HepG2 (cell line): ENCODE results near the gene KIF21B. TPM values are rescaled to one million over a fixed set of nuclear protein-coding genes. Genes with fewer than 3 reads are reported as not detected.

Experiments
- ATAC-seq: fragments of 200-7000 bp; cut with Tn5 transposase; 3 replicates; pipeline ENCODE4 v1.9.1; 2020; ENCODE audit warnings: mild to moderate bottlenecking, moderate library complexity
- BruUV-seq: library from RNA; stranded (reverse); fragments of 400-500 nt; replicated peaks from 2 replicates; lab custom pipeline; 2021; lab: Mats Ljungman, UMichigan
- CTCF ChIA-PET: fragments of 300-600 bp; formaldehyde crosslinking; extraction: SDS; loops from one replicate; lab custom pipeline; 2021; ENCODE audit warnings: low total read pairs, inconsistent platforms, low intra/inter-chr PET ratio; lab: Yijun Ruan, JAX
- POLR2A ChIA-PET: fragments of 350-600 bp; sonication (Branson Sonifier 250); formaldehyde crosslinking; loops from one replicate; lab custom pipeline; 2020; ENCODE audit warnings: antibody characterized with exemption, inconsistent platforms; lab: Yijun Ruan, JAX
- DNase-seq: peaks from one replicate; pipeline ENCODE4 v3.0.0-alpha.2; 2015; ENCODE audit warnings: low spot score
- FAIRE-seq: peaks from 3 replicates; lab custom pipeline; 2011; peaks lifted over from hg19 to GRCh38; lab: Jason Lieb, UNC
- H2AFZ ChIP-seq: one replicate; pipeline ENCODE4 v1.6.1; 2011; ENCODE audit warnings: low read length, inconsistent platforms
- H3K27ac ChIP-seq: fragments of 300-600 bp; 3 replicates; pipeline ENCODE4 v1.8.0; 2011; ENCODE audit warnings: mixed run types, mild to moderate bottlenecking, mixed read lengths, low read length, inconsistent platforms; ENCODE audit not compliant: insufficient read depth; ENCODE audit errors: extremely low read length
- H3K27me3 ChIP-seq, 2 experiments: fragments of 200-600 bp in 1 of 2; 2 replicates in 1 of 2; 3 replicates in 1 of 2; pipeline versions ENCODE4 v1.6.0 to v1.8.0; 2011; ENCODE audit warnings: low read length in 2 of 2, mild to moderate bottlenecking in 2 of 2, moderate library complexity in 2 of 2, inconsistent platforms in 1 of 2; ENCODE audit not compliant: insufficient read depth in 2 of 2, control insufficient read depth in 1 of 2
- H3K36me3 ChIP-seq, 2 experiments: fragments of 200-600 bp in 1 of 2; replicated peaks in 1 of 2; 2 replicates in 1 of 2; 3 replicates in 1 of 2; pipeline versions ENCODE4 v1.5.1 to v1.8.0; 2011; ENCODE audit warnings: low read length in 2 of 2, inconsistent platforms in 1 of 2; ENCODE audit not compliant: insufficient read depth in 2 of 2, control insufficient read depth in 1 of 2
- H3K4me1 ChIP-seq: 2 replicates; pipeline ENCODE4 v1.5.1; 2012; ENCODE audit warnings: low read length, inconsistent platforms; ENCODE audit not compliant: insufficient read depth
- H3K4me2 ChIP-seq: 2 replicates; pipeline ENCODE4 v1.6.0; 2011; ENCODE audit warnings: low read depth, low read length, inconsistent platforms
- H3K4me3 ChIP-seq, 3 experiments: fragments of 200-600 bp in 1 of 3; sonication (generic), shearing (Covaris generic) in 1 of 3; replicated peaks in 1 of 3; 2 replicates each; pipeline ENCODE4 v1.5.1; 2011 to 2016; ENCODE audit warnings: low read length in 3 of 3, inconsistent platforms in 2 of 3, low read depth in 2 of 3, mild to moderate bottlenecking in 2 of 3, control low read depth in 1 of 3, mixed read lengths in 1 of 3; ENCODE audit not compliant: insufficient read depth in 1 of 3
- H3K79me2 ChIP-seq: one replicate; pipeline ENCODE4 v1.6.1; 2011; ENCODE audit warnings: low read length, inconsistent platforms; ENCODE audit not compliant: insufficient read depth
- H3K9ac ChIP-seq: 2 replicates; pipeline ENCODE4 v1.6.0; 2011; ENCODE audit warnings: mild to moderate bottlenecking, low read depth, low read length, inconsistent platforms; ENCODE audit not compliant: insufficient read depth
- H3K9me3 ChIP-seq: 2 replicates; pipeline ENCODE4 v1.5.1; 2012; ENCODE audit warnings: mild to moderate bottlenecking, low read length
- H4K20me1 ChIP-seq: 2 replicates; pipeline ENCODE4 v1.6.0; 2011; ENCODE audit warnings: inconsistent platforms, mild to moderate bottlenecking, low read length, moderate library complexity; ENCODE audit not compliant: insufficient read depth
- ADNP ChIP-seq: sonication (generic); formaldehyde crosslinking; IDR thresholded peaks from 2 replicates; pipeline ENCODE4 v1.4.0; 2020; ENCODE audit warnings: missing genetic modification reagents
- BRD4 ChIP-seq: sonication (generic); formaldehyde crosslinking; IDR thresholded peaks from 2 replicates; pipeline ENCODE4 v1.4.0; 2020; ENCODE audit warnings: missing genetic modification reagents
- DZIP1 ChIP-seq: sonication (generic); formaldehyde crosslinking; IDR thresholded peaks from 2 replicates; pipeline ENCODE4 v1.5.0; 2020; ENCODE audit warnings: mild to moderate bottlenecking, missing genetic modification reagents
- KDM5A ChIP-seq: fragments of 200-600 bp; sonication (generic); IDR thresholded peaks from 2 replicates; pipeline ENCODE4 v1.7.0; 2018; ENCODE audit warnings: antibody characterized with exemption, mild to moderate bottlenecking, low read length, borderline replicate concordance
- NFE2L2 ChIP-seq: fragments of 150-350 bp; IDR thresholded peaks from 2 replicates; pipeline ENCODE4 v1.6.1; 2014; ENCODE audit warnings: low read length
- ZNF24 ChIP-seq: fragments of 450-650 bp; IDR thresholded peaks from 2 replicates; pipeline ENCODE4 v1.6.1; 2017; ENCODE audit warnings: antibody characterized with exemption, mild to moderate bottlenecking
- ZNF331 ChIP-seq: sonication (generic); formaldehyde crosslinking; IDR thresholded peaks from 2 replicates; pipeline ENCODE4 v1.4.0; 2020; ENCODE audit warnings: missing genetic modification reagents
- ZNF772 ChIP-seq: sonication (generic); formaldehyde crosslinking; IDR thresholded peaks from 2 replicates; pipeline ENCODE4 v1.5.0; 2020; ENCODE audit warnings: mild to moderate bottlenecking, missing genetic modification reagents
- ZNF879 ChIP-seq: sonication (generic); formaldehyde crosslinking; IDR thresholded peaks from 2 replicates; pipeline ENCODE4 v1.8.1; 2023; ENCODE audit warnings: missing genetic modification reagents
- WGBS: methylation state at CpG from one replicate; pipeline ENCODE4 v1.1.6; 2017; ENCODE audit warnings: low lambda C conversion rate; 5-methylcytosine and 5-hydroxymethylcytosine counted together
- in situ Hi-C: cut with HindIII; loops from 2 replicates; pipeline ENCODE4 v1.10.0; 2017; ENCODE audit warnings: low pct_unique_long_range_greater_than_20kb; ENCODE audit not compliant: extremely low pct_ligation_motif_present
- intact Hi-C: fragments of 100-400 bp; cut with micrococcal nuclease; formaldehyde crosslinking; loops from one replicate; pipeline ENCODE4 v1.10.0; 2022; ENCODE audit not compliant: unreplicated experiment
- polyA plus RNA-seq, 8 experiments: library from polyadenylated mRNA; depleted of rRNA in 3 of 8; stranded (reverse) in 7 of 8; unstranded in 1 of 8; fragments of >200 nt; fragmentation: Illumina TruSeq in 4 of 8; extraction: Trizol in 4 of 8; gene quantifications; 2 replicates each; pipeline versions ENCODE4 v1.2.1 to v1.2.3, GENCODE V29; 2011 to 2016; ENCODE audit warnings: low read depth in 4 of 8, missing spikeins in 1 of 8, mixed read lengths in 1 of 8; ENCODE audit not compliant: insufficient read depth in 1 of 8
- total RNA-seq, 5 experiments: library from RNA; depleted of rRNA; stranded (reverse); fragments of >200 nt; fragmentation: Illumina TruSeq; extraction: Trizol; gene quantifications; 2 replicates each; pipeline ENCODE4 v1.2.3, GENCODE V29; 2016; ENCODE audit warnings: low read depth in 1 of 5
- TF ChIP-seq, protein P1 (sequence below): sonication (generic); formaldehyde crosslinking; IDR thresholded peaks from 2 replicates; pipeline ENCODE4 v1.5.0; 2020; ENCODE audit warnings: missing genetic modification reagents

Gene KIF21B
- total and polyA plus RNA-seq, 2 of the 13 experiments (the other 11 are each of a cell fraction or from before 2014, with no cell fraction given), result 0.17 to 0.20 TPM

- ChIA-PET CTCF (no interaction called here), POLR2A (no interaction called here)
- intact Hi-C loops, result no loop called here
- in situ Hi-C loops, result loop anchor here (5.0 to 10.0 kb wide), 2 partner anchors 66 to 138 kb away; partner anchors contain the start of gene CACNA1S
- H4K20me1 ChIP-seq, result no peaks in the 10 kb centered on the region
- no peak overlapping the region for H3K9ac ChIP-seq
- no peaks in the 10 kb centered on the region; a peak in 2 of 5 replicates for H3K27me3 ChIP-seq
- no peak overlapping the region for H2AFZ ChIP-seq
- peaks cover 4% of the 10 kb centered on the region; the same call in 1 of the 2 replicates for H3K9me3 ChIP-seq
- H3K4me3 ChIP-seq, result no peak overlapping the region
- no peaks in the 10 kb centered on the region for H3K79me2 ChIP-seq
- H3K27ac ChIP-seq, result no peak overlapping the region
- TF ChIP-seq ZNF772 (CRISPR knock-in tag) (no peak), KDM5A (no peak), ADNP (CRISPR knock-in tag) (no peak), BRD4 (CRISPR knock-in tag) (no peak), ZNF879 (CRISPR knock-in tag) (no peak), DZIP1 (CRISPR knock-in tag) (no peak), NFE2L2 (no peak), ZNF24 (no peak), ZNF331 (CRISPR knock-in tag) (no peak)
- TF ChIP-seq, protein P1, sequence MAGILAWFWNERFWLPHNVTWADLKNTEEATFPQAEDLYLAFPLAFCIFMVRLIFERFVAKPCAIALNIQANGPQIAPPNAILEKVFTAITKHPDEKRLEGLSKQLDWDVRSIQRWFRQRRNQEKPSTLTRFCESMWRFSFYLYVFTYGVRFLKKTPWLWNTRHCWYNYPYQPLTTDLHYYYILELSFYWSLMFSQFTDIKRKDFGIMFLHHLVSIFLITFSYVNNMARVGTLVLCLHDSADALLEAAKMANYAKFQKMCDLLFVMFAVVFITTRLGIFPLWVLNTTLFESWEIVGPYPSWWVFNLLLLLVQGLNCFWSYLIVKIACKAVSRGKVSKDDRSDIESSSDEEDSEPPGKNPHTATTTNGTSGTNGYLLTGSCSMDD, result no peak
- WGBS, result 49% methylated on average over 7 of the region's 8 CpGs
- BruUV-seq, result no TSS peak
- H3K36me3 ChIP-seq, result no peaks in the 10 kb centered on the region
- 0 out of 2 replicates have a peak, but pooled peaks cover 6% of the 10 kb centered on the region for H3K4me1 ChIP-seq
- H3K4me2 ChIP-seq, result no peak overlapping the region
- FAIRE-seq, result no peak
- ATAC-seq, result no peak
- no peak for DNase-seq
Observed at GRCh38 chr1:200976634-200977033, 46.9 kb downstream of the KIF21B start.
